Osteocyte (in vitro differentiated cells): ENCODE measurements around the gene NAA60. TPM values are rescaled to one million over a fixed set of nuclear protein-coding genes. Genes with fewer than 3 reads are reported as not detected.

Experiments used
- DNase-seq: peaks from one replicate; pipeline ENCODE4 v3.0.0; 2021; ENCODE audit warnings: mixed read lengths; ENCODE audit not compliant: unreplicated experiment; ENCODE audit errors: extremely low spot score
- H3K27ac Mint-ChIP-seq: one replicate; pipeline ENCODE4 v1.8.0; 2021; ENCODE audit warnings: mild to moderate bottlenecking, mixed read lengths; ENCODE audit not compliant: unreplicated experiment
- H3K27me3 Mint-ChIP-seq: one replicate; pipeline ENCODE4 v1.8.0; 2021; ENCODE audit warnings: mixed read lengths; ENCODE audit not compliant: unreplicated experiment
- H3K36me3 Mint-ChIP-seq: one replicate; pipeline ENCODE4 v1.8.0; 2021; ENCODE audit warnings: mixed read lengths; ENCODE audit not compliant: unreplicated experiment
- H3K4me1 Mint-ChIP-seq: one replicate; pipeline ENCODE4 v1.8.0; 2021; ENCODE audit warnings: mixed read lengths; ENCODE audit not compliant: unreplicated experiment
- H3K4me3 Mint-ChIP-seq: one replicate; pipeline ENCODE4 v1.8.0; 2021; ENCODE audit warnings: mild to moderate bottlenecking, moderate library complexity, mixed read lengths; ENCODE audit not compliant: unreplicated experiment
- H3K9me3 Mint-ChIP-seq: one replicate; pipeline ENCODE4 v1.8.0; 2021; ENCODE audit warnings: mixed read lengths; ENCODE audit not compliant: unreplicated experiment
- total RNA-seq: library from RNA; stranded (reverse); gene quantifications from 2 replicates; pipeline ENCODE4 v1.2.1, GENCODE V29; 2021
- TF ChIP-seq, protein P1 (sequence below): fragments of 200-600 bp; sonication (generic); IDR thresholded peaks from 2 replicates; pipeline ENCODE4 v1.5.0; 2021; ENCODE audit warnings: antibody characterized with exemption, mild to moderate bottlenecking, moderate library complexity

The NAA60 gene
- total RNA-seq, 1 donor from 2014 or later: 53.9 TPM

DNA sequence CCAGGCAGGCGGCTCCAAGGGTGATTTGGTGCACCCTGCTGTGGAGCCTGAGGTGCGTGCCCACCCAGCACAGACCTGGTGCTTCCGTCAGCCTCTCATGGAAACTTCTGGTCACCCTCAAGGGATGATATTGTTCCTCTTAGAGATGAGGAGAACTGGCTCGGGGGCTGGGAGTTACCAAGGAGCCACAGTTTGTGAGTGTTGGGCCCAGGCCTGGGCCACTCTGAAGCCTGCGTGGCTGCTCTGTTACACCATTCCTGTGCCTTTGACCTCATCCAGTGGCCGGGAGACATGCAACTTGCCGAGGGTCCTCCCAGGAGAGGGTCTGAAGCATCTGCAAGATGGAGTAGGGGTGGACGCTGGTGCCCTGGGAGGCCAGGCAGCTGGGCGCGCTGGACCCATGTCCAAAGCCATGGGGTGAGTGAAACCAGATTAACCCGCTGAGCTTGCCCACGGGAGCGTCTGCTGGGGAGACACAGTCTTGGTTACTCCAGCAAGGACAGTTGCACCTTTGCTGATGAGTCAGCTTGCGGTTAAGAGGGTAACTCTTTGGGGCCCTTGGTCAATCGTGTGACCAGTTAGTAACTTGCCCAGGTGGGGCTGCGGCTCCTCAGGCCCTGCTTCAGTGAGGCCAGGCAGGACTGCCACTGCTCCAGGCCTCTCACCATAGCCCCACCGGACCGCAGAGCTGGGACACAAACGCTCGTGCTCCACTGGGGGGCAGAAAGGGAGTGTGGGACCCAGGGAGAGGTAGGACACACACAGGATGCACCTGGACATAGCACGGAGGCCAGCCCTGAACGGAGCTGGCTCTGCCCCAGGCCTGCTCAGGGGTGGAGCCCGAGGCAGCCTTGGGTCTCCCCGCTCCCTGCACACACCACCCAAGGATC lies 44.3 kb downstream of the NAA60 start:
- Mint-ChIP-seq H3K4me3 (no peak overlapping the region), H3K9me3 (no peaks in the 10 kb centered on the region), H3K4me1 (no peaks in the 10 kb centered on the region), H3K27ac (no peak overlapping the region), H3K36me3 (peaks cover 23% of the 10 kb centered on the region), H3K27me3 (no peaks in the 10 kb centered on the region)
- no peak for DNase-seq
- TF ChIP-seq, protein P1, sequence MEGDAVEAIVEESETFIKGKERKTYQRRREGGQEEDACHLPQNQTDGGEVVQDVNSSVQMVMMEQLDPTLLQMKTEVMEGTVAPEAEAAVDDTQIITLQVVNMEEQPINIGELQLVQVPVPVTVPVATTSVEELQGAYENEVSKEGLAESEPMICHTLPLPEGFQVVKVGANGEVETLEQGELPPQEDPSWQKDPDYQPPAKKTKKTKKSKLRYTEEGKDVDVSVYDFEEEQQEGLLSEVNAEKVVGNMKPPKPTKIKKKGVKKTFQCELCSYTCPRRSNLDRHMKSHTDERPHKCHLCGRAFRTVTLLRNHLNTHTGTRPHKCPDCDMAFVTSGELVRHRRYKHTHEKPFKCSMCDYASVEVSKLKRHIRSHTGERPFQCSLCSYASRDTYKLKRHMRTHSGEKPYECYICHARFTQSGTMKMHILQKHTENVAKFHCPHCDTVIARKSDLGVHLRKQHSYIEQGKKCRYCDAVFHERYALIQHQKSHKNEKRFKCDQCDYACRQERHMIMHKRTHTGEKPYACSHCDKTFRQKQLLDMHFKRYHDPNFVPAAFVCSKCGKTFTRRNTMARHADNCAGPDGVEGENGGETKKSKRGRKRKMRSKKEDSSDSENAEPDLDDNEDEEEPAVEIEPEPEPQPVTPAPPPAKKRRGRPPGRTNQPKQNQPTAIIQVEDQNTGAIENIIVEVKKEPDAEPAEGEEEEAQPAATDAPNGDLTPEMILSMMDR: no peak

DNA sequence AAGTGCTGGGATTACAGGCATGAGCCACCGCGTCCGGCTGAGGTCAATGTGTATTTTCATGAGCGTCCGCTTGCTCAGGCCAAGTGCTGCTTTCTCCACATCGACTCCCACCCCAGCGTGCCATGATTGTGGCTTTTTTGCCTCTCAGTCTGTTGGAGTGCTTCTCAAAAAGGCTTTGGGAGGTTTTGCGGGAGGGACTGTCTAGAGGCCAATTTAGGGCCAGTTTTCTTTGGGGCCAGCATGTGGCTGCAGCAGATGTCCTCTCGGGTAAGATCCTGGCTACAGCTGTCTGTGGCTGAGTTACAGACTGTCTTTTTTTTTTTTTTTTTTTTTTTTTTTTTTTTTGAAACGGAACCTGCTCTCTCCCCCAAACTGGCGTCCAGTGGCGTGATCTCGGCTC lies 45.3 kb downstream of the NAA60 start:
- no peak for DNase-seq
- no peaks in the 10 kb centered on the region for H3K27me3 Mint-ChIP-seq
- no peak overlapping the region for H3K4me3 Mint-ChIP-seq
- no peaks in the 10 kb centered on the region for H3K4me1 Mint-ChIP-seq
- H3K27ac Mint-ChIP-seq: no peak overlapping the region
- peaks cover 13% of the 10 kb centered on the region for H3K36me3 Mint-ChIP-seq
- TF ChIP-seq, protein P1: no peak
- H3K9me3 Mint-ChIP-seq: no peaks in the 10 kb centered on the region

DNA sequence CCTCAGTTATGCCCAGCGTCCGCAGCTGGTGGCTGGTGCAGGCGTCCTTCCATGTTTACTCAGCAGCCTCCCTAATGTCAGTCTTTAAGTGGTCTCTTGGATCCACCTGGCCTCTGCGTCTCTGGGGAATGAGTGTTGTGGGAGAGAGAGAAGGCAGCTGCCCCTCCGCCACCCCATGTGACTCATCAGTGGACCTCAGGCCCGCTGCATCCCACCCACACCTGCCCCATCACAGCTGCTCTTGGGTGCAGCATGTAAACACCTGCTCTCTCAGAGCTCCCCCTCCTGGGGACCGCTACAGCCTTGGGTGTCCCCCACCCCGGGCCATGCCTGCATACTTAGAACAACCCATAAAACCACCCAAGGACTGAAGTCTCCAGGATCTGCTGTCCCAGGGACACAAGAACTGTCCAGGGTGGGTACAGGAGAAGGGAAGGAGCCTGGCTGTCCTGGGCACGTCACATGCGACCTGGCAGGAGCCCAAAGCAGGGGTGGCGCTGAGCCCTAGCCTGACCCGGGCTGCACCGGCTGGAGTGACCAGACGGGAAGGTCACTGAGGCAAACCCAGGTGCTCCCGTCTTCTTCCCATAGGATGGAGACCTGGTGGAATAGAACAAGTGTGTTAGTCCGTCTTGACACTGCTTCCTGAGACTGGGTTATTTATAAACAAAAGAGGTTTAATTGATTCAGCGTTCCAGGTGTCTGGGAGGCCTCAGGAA lies 47.6 kb downstream of the NAA60 start:
- Mint-ChIP-seq H3K4me3 (no peak overlapping the region), H3K4me1 (no peaks in the 10 kb centered on the region), H3K9me3 (no peaks in the 10 kb centered on the region), H3K36me3 (peaks cover 10% of the 10 kb centered on the region), H3K27me3 (no peaks in the 10 kb centered on the region), H3K27ac (no peak overlapping the region)
- no peak for DNase-seq
- TF ChIP-seq, protein P1: no peak

DNA sequence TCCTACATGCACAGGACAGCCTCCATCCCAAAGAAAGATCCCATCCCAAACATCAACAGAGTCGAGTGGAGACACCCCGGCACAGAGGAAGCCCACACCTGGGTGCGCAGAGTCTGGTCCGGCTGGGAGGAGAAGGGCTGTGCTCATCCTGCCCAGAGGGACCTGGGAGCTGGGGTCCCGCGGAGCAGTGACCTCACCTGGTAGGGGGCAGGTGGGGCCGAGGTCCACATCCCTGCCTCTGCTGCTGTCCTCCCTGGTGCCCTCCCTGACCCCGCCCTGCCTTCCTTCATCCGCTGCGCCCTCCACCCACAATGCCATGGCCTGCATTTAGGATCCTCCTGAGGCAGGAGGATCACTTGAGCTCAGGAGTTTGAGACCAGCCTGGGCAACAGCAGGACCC lies 48.9 kb downstream of the NAA60 start:
- H3K27me3 Mint-ChIP-seq: no peaks in the 10 kb centered on the region
- TF ChIP-seq, protein P1: no peak
- peaks cover 4% of the 10 kb centered on the region for H3K36me3 Mint-ChIP-seq
- H3K9me3 Mint-ChIP-seq: no peaks in the 10 kb centered on the region
- H3K27ac Mint-ChIP-seq: no peak overlapping the region
- no peak for DNase-seq
- no peak overlapping the region for H3K4me3 Mint-ChIP-seq
- H3K4me1 Mint-ChIP-seq: no peaks in the 10 kb centered on the region

DNA sequence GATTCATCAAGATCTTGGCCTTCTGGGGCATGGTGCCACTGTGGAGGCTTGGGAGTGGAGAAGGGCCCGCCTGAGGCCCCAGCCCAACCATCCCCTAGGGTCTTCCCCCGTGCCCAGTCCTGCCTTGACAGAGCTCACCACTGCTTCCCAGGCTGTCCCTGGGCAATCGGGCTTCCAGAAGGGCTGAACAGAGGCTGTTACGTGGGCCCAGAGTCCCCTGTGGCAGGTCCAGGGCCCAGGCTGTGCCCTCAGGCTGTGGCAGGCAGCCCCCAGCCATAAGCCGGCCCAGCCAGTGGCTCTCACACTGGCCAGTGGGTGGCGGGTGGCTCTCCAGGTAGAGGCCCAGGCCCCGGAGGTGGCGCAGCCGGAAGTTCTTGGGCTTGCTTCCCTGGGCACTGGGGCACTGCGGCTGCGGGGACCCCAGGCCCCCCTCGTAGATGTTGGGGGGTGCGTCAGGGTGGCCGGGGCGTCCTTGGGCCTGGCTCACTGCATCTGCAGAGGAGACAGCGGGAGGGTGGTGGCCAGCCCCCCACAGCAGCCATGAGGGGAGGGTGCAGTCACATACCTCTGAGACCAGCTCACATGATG lies 51.0 kb downstream of the NAA60 start:
- Mint-ChIP-seq H3K4me3 (no peak overlapping the region), H3K9me3 (no peaks in the 10 kb centered on the region), H3K4me1 (no peaks in the 10 kb centered on the region), H3K27ac (no peak overlapping the region), H3K36me3 (no peaks in the 10 kb centered on the region), H3K27me3 (no peaks in the 10 kb centered on the region)
- TF ChIP-seq, protein P1: no peak
- DNase-seq: no peak
